GM18507 (cell line): Measurements from ENCODE around the gene ASIC1.
A peak's percentile ranks its signal among the peaks of the same experiment; 100 is the strongest.

Source experiments
- DNase-seq: peaks from one replicate; pipeline ENCODE4 v3.0.0; 2011; ENCODE audit warnings: low read depth; ENCODE audit not compliant: insufficient read length; ENCODE audit errors: extremely low spot score
- FAIRE-seq: peaks from 2 replicates; lab custom pipeline; 2011; peaks lifted over from hg19 to GRCh38; lab: Jason Lieb, UNC

Gene ASIC1

DNA sequence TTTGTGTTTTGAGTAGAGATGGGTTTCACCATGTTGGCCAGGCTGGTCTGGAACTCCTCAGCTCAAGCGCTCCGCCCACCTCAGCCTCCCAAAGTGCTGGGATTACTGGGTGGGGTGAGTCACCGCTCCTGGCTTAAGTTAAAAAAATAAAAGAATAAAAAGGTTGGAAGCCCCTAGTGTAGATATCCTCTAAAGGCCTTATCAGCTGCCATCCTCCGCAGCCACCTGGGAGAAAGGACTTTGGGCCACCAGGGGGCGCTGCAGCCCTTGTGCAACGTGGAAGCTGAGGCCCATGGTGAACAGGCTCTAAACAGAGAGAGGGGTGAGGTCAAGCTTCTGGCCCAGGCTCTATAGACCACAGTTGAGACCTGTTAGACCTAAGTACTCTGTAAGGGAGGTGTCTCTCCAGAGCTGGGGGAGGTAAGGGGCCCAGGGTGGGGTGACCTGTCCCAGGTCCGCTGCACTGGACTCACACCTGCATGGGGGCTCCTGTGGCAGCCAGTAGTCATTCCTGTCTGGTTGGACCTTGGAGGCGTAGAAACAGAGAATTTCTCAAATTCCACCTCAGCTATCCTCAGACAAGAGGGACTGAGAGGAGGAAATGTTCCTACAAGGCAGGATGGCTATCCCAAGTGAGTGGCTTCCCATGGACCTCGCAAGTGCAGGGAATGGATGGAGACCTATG is 18.1 kb upstream of the ASIC1 start:
- FAIRE-seq (peak; percentile 69), DNase-seq (peak; percentile 66)

DNA sequence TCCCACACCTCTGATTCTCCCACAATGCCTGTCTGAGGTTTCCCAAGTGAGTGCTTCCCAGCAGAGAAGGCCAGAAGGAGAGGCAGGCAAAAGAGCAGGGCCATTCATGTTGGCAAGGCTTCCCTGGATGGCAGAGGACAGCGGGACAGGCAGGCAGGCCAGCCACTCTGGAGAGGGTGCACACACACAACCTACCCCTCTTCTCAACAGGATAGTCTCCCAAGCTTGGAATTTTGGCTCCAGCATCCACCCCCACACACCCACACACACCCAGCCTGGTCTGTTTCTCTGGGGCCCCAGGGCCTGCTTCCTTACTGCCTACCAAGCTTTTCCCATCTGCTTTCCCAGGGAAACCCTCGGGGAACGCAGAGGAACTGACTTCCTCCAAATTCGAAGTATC is 16.7 kb upstream of the ASIC1 start:
- DNase-seq: no peak
- FAIRE-seq: no peak

- DNase-seq: no peak
- FAIRE-seq: no peak
Measured at GRCh38 chr12:50041062-50041860, 16.1 kb upstream of the ASIC1 start.

- no peak for FAIRE-seq
- no peak for DNase-seq
Measured at GRCh38 chr12:50041962-50042361, 15.4 kb upstream of the ASIC1 start.

DNA sequence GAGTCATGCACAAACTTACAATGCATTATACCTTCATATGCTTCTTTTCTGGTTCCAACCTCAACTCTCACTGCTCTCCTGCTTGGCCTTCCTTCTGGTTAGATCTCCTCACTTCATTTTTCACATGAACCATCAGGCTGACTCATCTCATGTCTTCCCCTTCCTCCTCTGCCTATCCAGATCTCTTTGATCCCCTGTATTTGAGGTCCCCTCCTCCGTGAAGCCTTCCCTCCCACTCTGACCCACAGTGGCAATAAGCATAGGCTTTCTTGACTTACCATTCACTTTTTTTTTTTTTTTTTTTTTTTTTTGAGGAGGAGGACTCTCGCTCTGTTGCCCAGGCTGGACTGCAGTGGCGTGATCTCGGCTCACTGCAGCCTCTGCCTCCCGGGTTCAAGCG is 14.7 kb upstream of the ASIC1 start:
- DNase-seq (no peak), FAIRE-seq (no peak)

GRCh38 chr12:50043308-50043707 is 14.1 kb upstream of the ASIC1 start:
- no peak for DNase-seq
- FAIRE-seq: no peak

DNA sequence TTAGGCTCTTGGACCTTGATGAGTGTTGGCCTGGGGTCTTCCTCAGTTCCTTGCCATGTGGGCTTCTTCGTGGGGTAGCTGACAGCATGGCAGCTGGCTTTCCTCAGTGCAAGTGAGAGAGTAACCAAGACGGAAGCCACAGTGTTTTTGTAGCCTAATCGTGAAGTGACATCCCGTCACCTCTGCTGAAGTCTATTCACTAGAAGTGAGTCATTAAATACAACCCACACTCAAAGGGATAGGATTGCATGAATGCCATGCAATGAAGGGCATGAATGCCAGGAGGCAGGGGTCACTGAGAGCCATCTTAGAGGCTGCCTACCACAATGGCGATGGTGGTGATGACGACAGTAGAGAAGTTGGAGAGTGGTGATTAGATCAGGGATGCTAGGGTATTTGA is 13.5 kb upstream of the ASIC1 start:
- DNase-seq (no peak), FAIRE-seq (no peak)

DNA sequence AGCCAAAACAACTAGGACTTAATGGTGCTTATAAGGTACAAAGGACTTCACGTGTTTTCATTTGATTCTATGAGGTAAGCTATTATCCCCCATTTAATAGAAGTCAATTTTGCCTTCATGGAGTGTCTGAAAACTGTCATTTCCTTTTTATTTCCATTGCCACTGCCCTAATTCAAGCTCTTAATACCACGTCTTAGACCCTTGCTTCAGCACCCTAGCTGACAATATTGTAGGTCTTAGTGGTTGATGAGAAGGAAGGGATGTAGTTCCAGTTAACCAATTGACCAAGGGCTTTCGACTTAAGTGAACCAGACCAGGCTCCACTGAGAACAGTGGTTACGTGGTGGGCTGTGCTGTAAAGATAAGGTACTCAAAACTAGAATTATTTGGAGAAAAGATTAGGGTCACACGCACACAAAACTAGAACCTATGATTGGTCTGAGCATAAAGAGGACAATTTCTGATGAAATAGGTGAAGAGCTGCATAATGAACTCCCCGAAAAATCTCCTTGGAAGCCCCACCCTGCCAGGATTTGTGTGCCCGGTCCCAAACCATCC is 9.6 kb upstream of the ASIC1 start:
- FAIRE-seq (no peak), DNase-seq (no peak)

DNA sequence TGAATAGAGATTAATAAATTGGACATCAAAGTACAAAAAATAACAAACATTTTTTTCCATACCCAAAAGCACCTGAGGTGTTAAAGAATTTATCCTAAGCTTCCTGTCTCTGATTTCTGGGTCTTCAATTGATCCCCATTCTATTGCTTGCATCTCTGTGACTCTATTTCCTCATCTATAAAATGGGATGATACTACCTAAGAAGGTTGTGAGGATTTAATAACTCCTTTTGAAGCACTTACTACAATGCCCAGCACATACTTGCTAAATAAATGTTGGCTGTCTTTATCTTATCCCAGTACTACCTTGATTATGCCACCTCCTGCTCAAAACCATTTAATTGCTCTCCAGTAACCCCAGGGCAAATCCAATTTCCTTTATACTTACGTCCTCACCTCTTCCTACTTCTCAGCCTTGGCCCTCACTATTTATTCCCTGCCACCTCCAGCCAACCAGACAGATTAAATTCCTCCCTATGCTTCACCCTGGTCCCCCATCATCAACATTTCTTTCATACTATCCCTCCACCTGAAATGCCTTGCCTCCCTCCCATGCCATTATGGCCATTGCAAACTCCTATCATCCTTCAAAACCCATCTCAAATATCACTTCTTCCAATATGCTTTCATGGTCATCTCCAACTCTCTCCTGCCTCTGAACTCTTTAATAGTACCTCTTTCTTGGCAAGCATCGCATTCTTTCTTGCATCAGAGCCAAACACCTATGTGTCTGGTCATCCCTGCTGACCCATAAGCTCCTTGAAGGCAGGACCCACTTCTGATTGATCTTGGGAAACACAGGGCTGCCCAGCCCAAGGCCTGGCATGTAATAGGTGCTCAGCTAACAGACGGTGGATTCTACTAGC is 7.9 kb upstream of the ASIC1 start:
- FAIRE-seq (no peak), DNase-seq (no peak)

GRCh38 chr12:50050119-50050385 is 7.3 kb upstream of the ASIC1 start:
- FAIRE-seq: no peak
- DNase-seq: no peak

DNA sequence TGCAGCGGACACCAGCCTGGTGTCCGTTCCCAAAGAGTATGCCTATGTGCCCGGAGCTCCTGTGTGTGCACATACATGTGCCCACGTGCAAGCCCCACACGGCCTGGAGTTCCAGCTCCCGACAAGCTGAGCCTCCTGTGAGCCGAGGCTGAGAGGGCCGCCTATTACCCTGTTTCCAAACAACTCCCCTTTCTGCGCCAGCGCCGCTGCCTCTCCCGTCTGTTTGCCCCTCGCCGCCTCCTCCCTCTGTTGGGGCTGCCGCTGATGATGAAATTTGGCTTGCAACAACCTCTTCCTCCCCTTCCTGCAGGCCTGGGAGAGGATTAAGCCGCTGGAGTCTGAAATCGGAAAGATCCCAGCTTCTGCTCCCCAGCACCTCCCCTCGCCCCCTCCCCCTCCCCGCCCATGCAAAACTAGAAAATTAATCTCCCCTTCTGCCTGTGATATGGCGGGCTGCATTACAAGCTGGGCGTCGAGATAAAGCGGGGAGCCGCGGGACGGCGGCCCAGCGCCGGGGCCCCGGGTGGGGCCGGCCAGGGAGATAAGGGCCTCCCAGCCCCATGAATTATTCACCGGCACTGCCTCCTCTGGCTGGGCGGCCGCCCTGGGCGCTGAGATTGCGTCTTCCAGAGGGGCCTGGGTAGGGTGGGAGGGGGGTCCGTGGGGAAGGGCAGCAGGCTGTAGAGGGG is 6.8 kb upstream of the ASIC1 start:
- FAIRE-seq (no peak), DNase-seq (no peak)

GRCh38 chr12:50051101-50051806 is 6.1 kb upstream of the ASIC1 start:
- FAIRE-seq (no peak), DNase-seq (no peak)

GRCh38 chr12:50052544-50052943 is 4.9 kb upstream of the ASIC1 start:
- FAIRE-seq (no peak), DNase-seq (no peak)

DNA sequence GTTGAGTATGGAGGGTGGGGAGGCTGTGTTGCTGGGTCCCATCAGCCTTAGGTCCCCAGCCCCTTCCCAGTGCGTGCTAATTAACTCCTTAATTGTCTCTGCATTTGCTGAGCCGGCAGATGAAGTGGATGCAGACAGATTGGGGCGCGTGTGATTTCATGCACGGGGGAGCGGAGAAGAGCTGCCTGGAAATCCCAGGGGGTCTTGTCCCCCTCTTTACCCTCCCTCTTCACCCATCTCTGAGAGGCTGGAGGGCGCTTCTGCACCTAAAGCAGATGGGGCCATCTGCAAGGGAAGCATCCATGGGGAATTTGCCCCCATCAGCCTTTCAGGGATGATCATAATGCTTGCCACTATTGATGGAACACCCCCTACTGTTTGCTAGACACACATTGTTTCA is 4.4 kb upstream of the ASIC1 start:
- no peak for FAIRE-seq
- no peak for DNase-seq

GRCh38 chr12:50053583-50053982 is 3.8 kb upstream of the ASIC1 start:
- no peak for FAIRE-seq

GRCh38 chr12:50055831-50056638 is 1.4 kb upstream of the ASIC1 start:
- DNase-seq: no peak
- peak; percentile 62 for FAIRE-seq

More at GRCh38 chr12:50053583-50053982, 3.8 kb upstream of the ASIC1 start:
- DNase-seq: no peak

GRCh38 chr12:50056639-50056976 is 788 bp upstream of the ASIC1 start:
- FAIRE-seq: no peak

GRCh38 chr12:50057896-50058670 is 687 bp downstream of the ASIC1 start:
- no peak for FAIRE-seq
- no peak for DNase-seq

More at GRCh38 chr12:50056639-50056976, 788 bp upstream of the ASIC1 start:
- DNase-seq: no peak
